ENCODE data around the gene CSTA. TPM values are rescaled to one million over a fixed set of nuclear protein-coding genes. Genes with fewer than 3 reads are reported as not detected.

The CSTA gene, protein sequence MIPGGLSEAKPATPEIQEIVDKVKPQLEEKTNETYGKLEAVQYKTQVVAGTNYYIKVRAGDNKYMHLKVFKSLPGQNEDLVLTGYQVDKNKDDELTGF
- 10 to 100 TPM; 14.5 to 25.7 TPM for total RNA-seq

DNA sequence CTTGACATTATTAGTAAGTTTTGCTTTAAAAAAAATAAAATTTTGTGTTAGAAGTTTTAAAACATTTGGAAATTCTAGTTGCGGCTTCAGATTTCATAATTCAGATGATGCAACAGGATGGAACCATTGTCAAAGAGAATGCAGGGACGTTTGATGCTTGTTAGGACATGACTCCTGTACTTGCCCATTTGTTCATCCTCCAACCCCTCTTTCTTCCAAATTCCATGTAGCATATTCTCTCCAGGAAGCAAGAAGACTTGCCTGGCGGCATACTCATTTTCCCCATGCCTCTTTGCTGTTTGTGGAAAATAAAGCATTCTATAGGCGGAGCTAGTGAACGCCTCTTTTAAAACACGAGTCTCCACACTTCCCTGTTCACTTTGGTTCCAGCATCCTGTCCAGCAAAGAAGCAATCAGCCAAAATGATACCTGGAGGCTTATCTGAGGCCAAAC lies at the start of gene CSTA:
CSTA (plus strand) TSS at position 378 of the 453 bp plus-strand sequence; CDS start at position 423, 45 bp downstream.
- 22% methylated on average over 6 of the region's 6 CpGs for WGBS
- intact Hi-C loops (cut with DNase I), result no loop called here
- TF ChIP-seq, protein P1, sequence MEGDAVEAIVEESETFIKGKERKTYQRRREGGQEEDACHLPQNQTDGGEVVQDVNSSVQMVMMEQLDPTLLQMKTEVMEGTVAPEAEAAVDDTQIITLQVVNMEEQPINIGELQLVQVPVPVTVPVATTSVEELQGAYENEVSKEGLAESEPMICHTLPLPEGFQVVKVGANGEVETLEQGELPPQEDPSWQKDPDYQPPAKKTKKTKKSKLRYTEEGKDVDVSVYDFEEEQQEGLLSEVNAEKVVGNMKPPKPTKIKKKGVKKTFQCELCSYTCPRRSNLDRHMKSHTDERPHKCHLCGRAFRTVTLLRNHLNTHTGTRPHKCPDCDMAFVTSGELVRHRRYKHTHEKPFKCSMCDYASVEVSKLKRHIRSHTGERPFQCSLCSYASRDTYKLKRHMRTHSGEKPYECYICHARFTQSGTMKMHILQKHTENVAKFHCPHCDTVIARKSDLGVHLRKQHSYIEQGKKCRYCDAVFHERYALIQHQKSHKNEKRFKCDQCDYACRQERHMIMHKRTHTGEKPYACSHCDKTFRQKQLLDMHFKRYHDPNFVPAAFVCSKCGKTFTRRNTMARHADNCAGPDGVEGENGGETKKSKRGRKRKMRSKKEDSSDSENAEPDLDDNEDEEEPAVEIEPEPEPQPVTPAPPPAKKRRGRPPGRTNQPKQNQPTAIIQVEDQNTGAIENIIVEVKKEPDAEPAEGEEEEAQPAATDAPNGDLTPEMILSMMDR (IDR thresholded peaks at IDR 0.05), result no peak
- TF ChIP-seq POLR2AphosphoS5 (IDR thresholded peaks at IDR 0.05), result peak; percentile 82
- no peak for TF ChIP-seq POLR2A (IDR thresholded peaks at IDR 0.05)

GRCh38 chr3:122281891-122282290 lies 43.2 kb upstream of the CSTA start:
- no peak overlapping the region for H3K27ac ChIP-seq
- H3K27me3 ChIP-seq (replicated peaks; ENCODE audit: insufficient read depth), result no peaks in the 10 kb centered on the region
- no peak for TF ChIP-seq POLR2AphosphoS5 (IDR thresholded peaks at IDR 0.05)
- no peak for TF ChIP-seq POLR2A (IDR thresholded peaks at IDR 0.05)
- TF ChIP-seq, protein P1 (IDR thresholded peaks at IDR 0.05), result no peak
- DNase-seq (ENCODE audit: low spot score), result no peak
- no peak overlapping the region for H3K4me3 ChIP-seq
- WGBS, result 73% methylated on average over 3 of the region's 3 CpGs
- H3K9me3 ChIP-seq, result no peaks in the 10 kb centered on the region
- intact Hi-C loops (cut with DNase I), result no loop called here
- H3K36me3 ChIP-seq, result no peaks in the 10 kb centered on the region
- H3K4me1 ChIP-seq (replicated peaks), result no peaks in the 10 kb centered on the region

More for the DNA sequence above, at the start of gene CSTA:
- Histone ChIP-seq H3K36me3 (no peaks in the 10 kb centered on the region), H3K4me1 (replicated peaks) (no peaks in the 10 kb centered on the region), H3K4me3 (no peak within 1 kb of the TSS), H3K9me3 (no peaks in the 10 kb centered on the region), H3K27ac (no peak within 1 kb of the TSS), H3K27me3 (replicated peaks; ENCODE audit: insufficient read depth) (no peaks in the 10 kb centered on the region)
- DNase-seq (ENCODE audit: low spot score), result peak; percentile 62

DNA sequence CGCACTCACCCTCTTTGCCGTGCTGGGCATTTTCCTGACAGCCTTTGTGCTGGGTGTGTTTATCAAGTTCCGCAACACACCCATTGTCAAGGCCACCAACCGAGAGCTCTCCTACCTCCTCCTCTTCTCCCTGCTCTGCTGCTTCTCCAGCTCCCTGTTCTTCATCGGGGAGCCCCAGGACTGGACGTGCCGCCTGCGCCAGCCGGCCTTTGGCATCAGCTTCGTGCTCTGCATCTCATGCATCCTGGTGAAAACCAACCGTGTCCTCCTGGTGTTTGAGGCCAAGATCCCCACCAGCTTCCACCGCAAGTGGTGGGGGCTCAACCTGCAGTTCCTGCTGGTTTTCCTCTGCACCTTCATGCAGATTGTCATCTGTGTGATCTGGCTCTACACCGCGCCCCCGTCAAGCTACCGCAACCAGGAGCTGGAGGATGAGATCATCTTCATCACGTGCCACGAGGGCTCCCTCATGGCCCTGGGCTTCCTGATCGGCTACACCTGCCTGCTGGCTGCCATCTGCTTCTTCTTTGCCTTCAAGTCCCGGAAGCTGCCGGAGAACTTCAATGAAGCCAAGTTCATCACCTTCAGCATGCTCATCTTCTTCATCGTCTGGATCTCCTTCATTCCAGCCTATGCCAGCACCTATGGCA lies 41.1 kb upstream of the CSTA start:
- Histone ChIP-seq H3K4me1 (replicated peaks) (no peaks in the 10 kb centered on the region), H3K36me3 (no peaks in the 10 kb centered on the region), H3K4me3 (no peak overlapping the region), H3K27me3 (replicated peaks; ENCODE audit: insufficient read depth) (no peaks in the 10 kb centered on the region), H3K27ac (no peak overlapping the region), H3K9me3 (no peaks in the 10 kb centered on the region)
- 91% methylated on average over 21 of the region's 22 CpGs for WGBS
- TF ChIP-seq POLR2A (IDR thresholded peaks at IDR 0.05), result no peak
- TF ChIP-seq POLR2AphosphoS5 (IDR thresholded peaks at IDR 0.05), result no peak
- TF ChIP-seq, protein P1 (IDR thresholded peaks at IDR 0.05), result no peak
- no peak for DNase-seq (ENCODE audit: low spot score)
- intact Hi-C loops (cut with DNase I), result no loop called here

- Histone ChIP-seq H3K27ac (no peak overlapping the region), H3K4me1 (replicated peaks) (no peaks in the 10 kb centered on the region), H3K4me3 (no peak overlapping the region), H3K36me3 (no peaks in the 10 kb centered on the region), H3K27me3 (replicated peaks; ENCODE audit: insufficient read depth) (no peaks in the 10 kb centered on the region), H3K9me3 (no peaks in the 10 kb centered on the region)
- DNase-seq (ENCODE audit: low spot score), result no peak
- no peak for TF ChIP-seq POLR2A (IDR thresholded peaks at IDR 0.05)
- TF ChIP-seq POLR2AphosphoS5 (IDR thresholded peaks at IDR 0.05), result no peak
- TF ChIP-seq, protein P1 (IDR thresholded peaks at IDR 0.05), result no peak
- WGBS, result 96% methylated on average over 20 of the region's 20 CpGs
- intact Hi-C loops (cut with DNase I), result no loop called here
These were observed 40.6 kb upstream of the CSTA start for GRCh38 chr3:122284486-122284885.

GRCh38 chr3:122294359-122294758 lies 30.7 kb upstream of the CSTA start:
- peak; percentile 69 for TF ChIP-seq POLR2AphosphoS5 (IDR thresholded peaks at IDR 0.05)
- TF ChIP-seq POLR2A (IDR thresholded peaks at IDR 0.05), result no peak
- TF ChIP-seq, protein P1 (IDR thresholded peaks at IDR 0.05), result no peak
- Histone ChIP-seq H3K27ac (peak overlapping the region; percentile 11 to 24), H3K27me3 (replicated peaks; ENCODE audit: insufficient read depth) (no peaks in the 10 kb centered on the region), H3K9me3 (no peaks in the 10 kb centered on the region), H3K36me3 (no peaks in the 10 kb centered on the region), H3K4me3 (no peak overlapping the region), H3K4me1 (replicated peaks) (no peaks in the 10 kb centered on the region)
- 12% methylated on average over 6 of the region's 6 CpGs for WGBS
- intact Hi-C loops (cut with DNase I), result no loop called here
- DNase-seq (ENCODE audit: low spot score), result peak; percentile 77
